GM19239 (cell line): ENCODE measurements around the gene LRRC45.
A peak's percentile ranks its signal among the peaks of the same experiment; 100 is the strongest.
"Not testable (repeated sequence)": the region's sequence is repeated elsewhere in the genome, so short reads cannot be mapped to it uniquely, and the experiment has no call there.

Experiments
- DNase-seq: peaks from one replicate; pipeline ENCODE4 v3.0.0; 2011; ENCODE audit warnings: low spot score; ENCODE audit not compliant: insufficient read length
- FAIRE-seq: peaks from 2 replicates; lab custom pipeline; 2011; peaks lifted over from hg19 to GRCh38; lab: Jason Lieb, UNC

The LRRC45 gene

GRCh38 chr17:82031303-82031884, 8.3 kb downstream of the LRRC45 start, which contains the start of gene RAC3:
TSS of gene RAC3 (plus strand) at chr17:82031678. CDS start at chr17:82031762, 84 bp downstream.
- peak; percentile 68 for DNase-seq
- no peak for FAIRE-seq

GRCh38 chr17:82031885-82032627, 9.0 kb downstream of the LRRC45 start:
- no peak for DNase-seq
- no peak for FAIRE-seq

- no peak for DNase-seq
- no peak for FAIRE-seq
These were observed 10.4 kb downstream of the LRRC45 start for GRCh38 chr17:82033359-82034085.

GRCh38 chr17:82034371-82035011, 11.4 kb downstream of the LRRC45 start:
- no peak for FAIRE-seq

GRCh38 chr17:82035488-82035887, 12.4 kb downstream of the LRRC45 start:
- DNase-seq = no peak
- no peak for FAIRE-seq

More at GRCh38 chr17:82034371-82035011, 11.4 kb downstream of the LRRC45 start:
- DNase-seq = no peak

- FAIRE-seq (no peak), DNase-seq (no peak)
These were observed 13.0 kb downstream of the LRRC45 start for GRCh38 chr17:82035956-82036633.

GRCh38 chr17:82036634-82037091, 13.6 kb downstream of the LRRC45 start:
- no peak for DNase-seq
- no peak for FAIRE-seq

GRCh38 chr17:82037092-82037888, 14.2 kb downstream of the LRRC45 start, which contains the start of gene DCXR:
TSS of gene DCXR (minus strand) at chr17:82037697. CDS start at chr17:82037682, 15 bp downstream.
- peak; percentile 99 for DNase-seq
- FAIRE-seq = peak; percentile 95

- no peak for DNase-seq
- FAIRE-seq = no peak
These were observed 14.7 kb downstream of the LRRC45 start for GRCh38 chr17:82037889-82038195.

GRCh38 chr17:82038796-82039409, 15.8 kb downstream of the LRRC45 start:
- DNase-seq, FAIRE-seq: not testable (repeated sequence)

GRCh38 chr17:82039695-82040299, 16.7 kb downstream of the LRRC45 start:
- no peak for FAIRE-seq
- DNase-seq = no peak

- FAIRE-seq (no peak), DNase-seq (no peak)
These were observed 18.2 kb downstream of the LRRC45 start for GRCh38 chr17:82041144-82041814.

- FAIRE-seq (no peak), DNase-seq (no peak)
These were observed 19.5 kb downstream of the LRRC45 start for GRCh38 chr17:82042649-82043048.

GRCh38 chr17:82043507-82043906, 20.4 kb downstream of the LRRC45 start:
- DNase-seq (no peak), FAIRE-seq (no peak)

- no peak for FAIRE-seq
These were observed 22.9 kb downstream of the LRRC45 start for GRCh38 chr17:82045936-82046484.

GRCh38 chr17:82046903-82047302, 23.8 kb downstream of the LRRC45 start:
- FAIRE-seq = no peak

More at GRCh38 chr17:82045936-82046484, 22.9 kb downstream of the LRRC45 start:
- no peak for DNase-seq

GRCh38 chr17:82047379-82047778, 24.3 kb downstream of the LRRC45 start:
- no peak for DNase-seq
- FAIRE-seq = no peak

More at GRCh38 chr17:82046903-82047302, 23.8 kb downstream of the LRRC45 start:
- no peak for DNase-seq
